Stimulated activated CD4-positive, alpha-beta T cell treated with anti-CD3 and anti-CD28 coated beads, Interleukin-1b, Interleukin-23, amount 100 ng/mL, for 4 hours (primary cell): ENCODE results near the gene TAPBPL.
"Not testable (repeated sequence)": the region's sequence is repeated elsewhere in the genome, so short reads cannot be mapped to it uniquely, and the experiment has no call there.

Source experiments
- DNase-seq, 2 donors: peaks; one replicate each; pipeline ENCODE4 v3.0.0-alpha.2; 2020; ENCODE audit warnings: low read depth in 2 of 2

Gene TAPBPL

GRCh38 chr12:6492838-6493496 lies 41.1 kb downstream of the TAPBPL start, which contains the start of gene MRPL51:
MRPL51 (minus strand) TSS chr12:6493262; CDS start chr12:6493136, 126 bp downstream.
- peak; percentile 91 to 99 for DNase-seq

GRCh38 chr12:6493497-6494257 lies 41.8 kb downstream of the TAPBPL start, which contains the start of gene NCAPD2:
NCAPD2 (plus strand) TSS chr12:6494102; CDS start chr12:6495099, 997 bp downstream.
- peak; percentile 85 to 86 for DNase-seq

- DNase-seq, result no peak
Observed at GRCh38 chr12:6494258-6494743, 42.5 kb downstream of the TAPBPL start.

GRCh38 chr12:6494968-6495367 lies 43.1 kb downstream of the TAPBPL start:
- no peak for DNase-seq

- DNase-seq, result not testable (repeated sequence)
Observed at GRCh38 chr12:6497291-6497690, 45.4 kb downstream of the TAPBPL start.

- no peak for DNase-seq
Observed at GRCh38 chr12:6500466-6500865, 48.6 kb downstream of the TAPBPL start.

- no peak for DNase-seq
Observed at GRCh38 chr12:6507102-6507998, 55.5 kb downstream of the TAPBPL start.

- no peak for DNase-seq
Observed at GRCh38 chr12:6508087-6508486, 56.2 kb downstream of the TAPBPL start.
